DOHH2 (cell line): ENCODE measurements around the gene MLLT10.

Source experiments
- CTCF ChIP-seq: fragments of 200-600 bp; sonication (generic); IDR thresholded peaks from one replicate; pipeline ENCODE4 v1.5.1; 2014; ENCODE audit warnings: antibody characterized with exemption, mild to moderate bottlenecking, low read depth, low read length; ENCODE audit not compliant: poor library complexity, severe bottlenecking
- EZH2phosphoT487 ChIP-seq: fragments of 200-600 bp; sonication (generic); IDR thresholded peaks from 2 replicates; pipeline ENCODE4 v1.6.1; 2017; ENCODE audit warnings: borderline replicate concordance, mild to moderate bottlenecking, antibody characterized with exemption, low read length, moderate library complexity, mixed read lengths

- TF ChIP-seq CTCF: no peak
- no peak for TF ChIP-seq EZH2phosphoT487
Observed at GRCh38 chr10:21530168-21530567, 3.9 kb upstream of the MLLT10 start.
